ENCODE data around the gene KRTAP29-1.

Gene KRTAP29-1

DNA sequence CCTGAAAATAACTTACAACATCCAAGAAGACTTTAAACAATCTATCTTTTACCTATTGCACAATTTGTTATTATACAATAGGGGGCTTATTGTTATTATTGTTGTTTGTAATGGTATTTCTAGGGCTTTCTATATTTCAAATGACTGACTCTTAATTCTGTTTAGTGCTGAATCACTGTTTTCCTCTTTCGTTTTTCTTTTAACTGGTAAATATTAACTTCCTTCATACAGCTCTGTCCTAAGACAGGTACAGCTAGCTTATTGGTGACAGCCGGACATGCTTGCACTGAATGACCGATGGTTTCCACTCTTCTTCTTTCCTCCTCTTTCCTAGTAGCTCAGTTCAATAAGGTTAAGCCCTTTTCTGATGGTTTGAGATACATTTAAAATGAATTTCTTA is 15.6 kb downstream of the KRTAP29-1 start:
- H3K27me3 ChIP-seq (ENCODE audit: control insufficient read depth, low read length), result peaks cover 13% of the 10 kb centered on the region
- no peak for TF ChIP-seq EZH2phosphoT487 (IDR thresholded peaks at IDR 0.05; ENCODE audit: borderline replicate concordance, low read length)
- TF ChIP-seq, protein P1, sequence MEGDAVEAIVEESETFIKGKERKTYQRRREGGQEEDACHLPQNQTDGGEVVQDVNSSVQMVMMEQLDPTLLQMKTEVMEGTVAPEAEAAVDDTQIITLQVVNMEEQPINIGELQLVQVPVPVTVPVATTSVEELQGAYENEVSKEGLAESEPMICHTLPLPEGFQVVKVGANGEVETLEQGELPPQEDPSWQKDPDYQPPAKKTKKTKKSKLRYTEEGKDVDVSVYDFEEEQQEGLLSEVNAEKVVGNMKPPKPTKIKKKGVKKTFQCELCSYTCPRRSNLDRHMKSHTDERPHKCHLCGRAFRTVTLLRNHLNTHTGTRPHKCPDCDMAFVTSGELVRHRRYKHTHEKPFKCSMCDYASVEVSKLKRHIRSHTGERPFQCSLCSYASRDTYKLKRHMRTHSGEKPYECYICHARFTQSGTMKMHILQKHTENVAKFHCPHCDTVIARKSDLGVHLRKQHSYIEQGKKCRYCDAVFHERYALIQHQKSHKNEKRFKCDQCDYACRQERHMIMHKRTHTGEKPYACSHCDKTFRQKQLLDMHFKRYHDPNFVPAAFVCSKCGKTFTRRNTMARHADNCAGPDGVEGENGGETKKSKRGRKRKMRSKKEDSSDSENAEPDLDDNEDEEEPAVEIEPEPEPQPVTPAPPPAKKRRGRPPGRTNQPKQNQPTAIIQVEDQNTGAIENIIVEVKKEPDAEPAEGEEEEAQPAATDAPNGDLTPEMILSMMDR (IDR thresholded peaks at IDR 0.05; ENCODE audit: low read depth, low read length, poor library complexity, severe bottlenecking), result no peak
- H4K20me1 ChIP-seq (ENCODE audit: control insufficient read depth, insufficient read depth, low read depth, low read length), result no peaks in the 10 kb centered on the region
- no peaks in the 10 kb centered on the region for H3K9me3 ChIP-seq (ENCODE audit: control insufficient read depth, insufficient read depth, low read length)
- H3K9me2 ChIP-seq (replicated peaks; ENCODE audit: control insufficient read depth, low read length), result no peaks in the 10 kb centered on the region
- H3K4me3 ChIP-seq (ENCODE audit: low read length), result no peak overlapping the region
- no peaks in the 10 kb centered on the region for H3F3A ChIP-seq (ENCODE audit: control insufficient read depth, insufficient read depth)
- H3K36me3 ChIP-seq (ENCODE audit: control insufficient read depth, low read length), result no peaks in the 10 kb centered on the region
- H3K4me1 ChIP-seq (ENCODE audit: control insufficient read depth, low read length), result no peaks in the 10 kb centered on the region
- H3K27ac ChIP-seq (ENCODE audit: low read depth, low read length), result no peak overlapping the region
- H3K4me2 ChIP-seq (ENCODE audit: low read length), result no peak overlapping the region
- no peaks in the 10 kb centered on the region for H3K79me2 ChIP-seq (ENCODE audit: control insufficient read depth, low read length)

DNA sequence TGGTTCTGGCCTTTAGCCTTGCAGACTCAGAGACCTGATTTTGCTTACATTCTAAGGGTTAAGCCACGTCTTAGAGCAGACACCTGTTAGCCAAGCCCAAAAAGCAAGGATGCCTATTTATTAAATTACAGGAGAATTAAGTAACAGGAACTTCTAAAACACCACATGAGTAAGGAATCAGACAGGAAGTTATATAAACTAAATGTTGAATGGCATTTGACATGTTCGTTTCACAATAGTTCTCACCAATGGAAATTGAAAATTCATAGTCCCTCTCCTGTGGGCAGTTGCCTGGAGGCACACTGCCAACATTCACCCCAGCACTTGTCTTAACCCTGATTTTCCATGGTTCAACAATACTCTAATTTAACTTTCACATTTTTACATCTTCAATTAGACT is 18.1 kb downstream of the KRTAP29-1 start:
- H3K9me3 ChIP-seq (ENCODE audit: control insufficient read depth, insufficient read depth, low read length), result no peaks in the 10 kb centered on the region
- H3F3A ChIP-seq (ENCODE audit: control insufficient read depth, insufficient read depth), result no peaks in the 10 kb centered on the region
- no peaks in the 10 kb centered on the region for H3K36me3 ChIP-seq (ENCODE audit: control insufficient read depth, low read length)
- TF ChIP-seq, protein P1 (IDR thresholded peaks at IDR 0.05; ENCODE audit: low read depth, low read length, poor library complexity, severe bottlenecking), result no peak
- no peak for TF ChIP-seq EZH2phosphoT487 (IDR thresholded peaks at IDR 0.05; ENCODE audit: borderline replicate concordance, low read length)
- no peaks in the 10 kb centered on the region for H3K79me2 ChIP-seq (ENCODE audit: control insufficient read depth, low read length)
- no peak overlapping the region for H3K4me2 ChIP-seq (ENCODE audit: low read length)
- H3K27me3 ChIP-seq (ENCODE audit: control insufficient read depth, low read length), result peaks cover 14% of the 10 kb centered on the region
- H3K27ac ChIP-seq (ENCODE audit: low read depth, low read length), result no peak overlapping the region
- no peaks in the 10 kb centered on the region for H4K20me1 ChIP-seq (ENCODE audit: control insufficient read depth, insufficient read depth, low read depth, low read length)
- no peaks in the 10 kb centered on the region for H3K4me1 ChIP-seq (ENCODE audit: control insufficient read depth, low read length)
- no peaks in the 10 kb centered on the region for H3K9me2 ChIP-seq (replicated peaks; ENCODE audit: control insufficient read depth, low read length)
- no peak overlapping the region for H3K4me3 ChIP-seq (ENCODE audit: low read length)

DNA sequence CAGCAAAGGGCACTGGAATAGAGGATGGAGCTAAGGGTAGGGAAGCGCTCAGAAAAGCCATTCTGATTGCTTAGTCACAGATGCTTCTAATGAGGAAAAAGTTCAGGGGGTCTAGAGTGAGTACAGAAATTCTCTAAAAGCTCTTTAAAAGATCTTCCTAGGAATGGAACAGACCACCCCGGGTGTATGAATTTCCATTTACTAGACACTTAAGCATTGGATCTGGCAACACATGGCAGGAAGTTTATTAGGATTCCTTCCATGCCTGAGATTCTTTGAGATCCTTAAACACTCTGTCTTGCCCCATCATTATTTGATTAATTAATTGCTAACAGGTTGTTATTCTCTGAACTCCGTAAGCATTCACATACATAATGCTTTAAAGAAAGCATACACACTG is 18.6 kb downstream of the KRTAP29-1 start:
- H3F3A ChIP-seq (ENCODE audit: control insufficient read depth, insufficient read depth), result no peaks in the 10 kb centered on the region
- H3K4me3 ChIP-seq (ENCODE audit: low read length), result no peak overlapping the region
- no peaks in the 10 kb centered on the region for H3K79me2 ChIP-seq (ENCODE audit: control insufficient read depth, low read length)
- peaks cover 14% of the 10 kb centered on the region for H3K27me3 ChIP-seq (ENCODE audit: control insufficient read depth, low read length)
- no peaks in the 10 kb centered on the region for H3K4me1 ChIP-seq (ENCODE audit: control insufficient read depth, low read length)
- H3K9me3 ChIP-seq (ENCODE audit: control insufficient read depth, insufficient read depth, low read length), result no peaks in the 10 kb centered on the region
- no peaks in the 10 kb centered on the region for H3K9me2 ChIP-seq (replicated peaks; ENCODE audit: control insufficient read depth, low read length)
- no peaks in the 10 kb centered on the region for H4K20me1 ChIP-seq (ENCODE audit: control insufficient read depth, insufficient read depth, low read depth, low read length)
- no peak for TF ChIP-seq EZH2phosphoT487 (IDR thresholded peaks at IDR 0.05; ENCODE audit: borderline replicate concordance, low read length)
- TF ChIP-seq, protein P1 (IDR thresholded peaks at IDR 0.05; ENCODE audit: low read depth, low read length, poor library complexity, severe bottlenecking), result no peak
- no peaks in the 10 kb centered on the region for H3K36me3 ChIP-seq (ENCODE audit: control insufficient read depth, low read length)
- H3K4me2 ChIP-seq (ENCODE audit: low read length), result no peak overlapping the region
- H3K27ac ChIP-seq (ENCODE audit: low read depth, low read length), result no peak overlapping the region

Data from DOHH2 (cell line).